Measurements from ENCODE around the gene ULK4.
A peak's percentile ranks its signal among the peaks of the same experiment; 100 is the strongest.

The ULK4 gene

GRCh38 chr3:41204369-41204768, 757.5 kb downstream of the ULK4 start:
- no peak for DNase-seq

DNA sequence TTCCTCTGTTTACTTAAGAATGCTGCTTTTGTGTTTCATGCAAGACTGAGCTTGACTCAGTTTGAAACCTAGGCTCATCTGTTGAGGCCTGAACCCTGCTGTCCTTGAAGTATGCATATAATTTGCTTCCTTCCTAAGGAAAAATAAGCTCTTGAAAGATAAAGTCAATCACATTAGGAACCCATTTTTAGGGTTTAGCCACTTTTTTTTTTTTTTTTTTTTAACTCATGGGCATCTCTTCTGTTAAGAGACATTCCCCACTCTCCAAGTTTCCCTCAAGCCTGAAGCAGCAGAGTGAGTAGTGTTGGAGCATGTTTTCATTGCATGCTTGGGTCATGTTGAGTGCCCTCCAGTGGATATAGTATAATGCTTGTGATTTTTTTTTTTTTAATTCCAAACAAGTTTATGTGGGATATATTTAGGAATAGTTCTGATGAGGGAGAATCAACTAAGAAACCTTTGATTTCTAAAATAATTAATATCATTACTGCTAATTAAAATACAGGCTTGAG, 759.0 kb downstream of the ULK4 start:
- DNase-seq: no peak

DNA sequence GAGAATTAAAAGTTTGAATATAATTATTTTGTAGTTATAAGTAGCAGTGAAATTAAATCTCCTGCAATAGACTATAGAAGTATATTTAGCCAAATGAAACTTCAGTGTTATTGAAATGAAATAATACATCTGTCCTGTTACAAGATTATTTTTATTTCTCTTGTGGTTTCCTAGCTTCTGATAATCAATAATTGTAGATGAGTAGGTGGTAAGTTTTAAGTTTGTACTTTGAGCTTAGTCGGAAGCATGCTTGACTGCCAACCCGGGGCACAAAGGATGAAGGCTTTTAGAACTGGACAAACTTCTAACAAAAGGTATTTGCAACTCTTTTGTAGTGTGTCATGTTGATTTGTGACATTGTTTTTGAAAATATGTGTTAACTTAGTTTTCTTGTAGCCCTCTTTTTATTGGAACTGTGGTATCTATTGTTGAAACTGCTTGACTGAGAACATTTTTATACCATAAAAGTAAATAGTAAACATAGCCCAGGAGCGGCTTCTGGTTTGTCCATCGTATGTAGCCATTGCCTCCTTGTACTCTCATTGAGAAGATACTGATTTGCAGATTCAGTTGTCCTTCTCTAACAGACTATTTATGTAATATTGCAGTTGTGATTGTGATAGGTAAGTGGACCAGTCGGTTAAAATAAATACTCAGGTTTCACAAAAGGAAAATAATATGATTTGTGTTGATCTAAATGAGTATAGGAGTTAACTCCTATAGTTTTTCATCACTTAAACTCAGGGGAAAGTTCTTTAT, 759.6 kb downstream of the ULK4 start:
- DNase-seq: no peak

DNA sequence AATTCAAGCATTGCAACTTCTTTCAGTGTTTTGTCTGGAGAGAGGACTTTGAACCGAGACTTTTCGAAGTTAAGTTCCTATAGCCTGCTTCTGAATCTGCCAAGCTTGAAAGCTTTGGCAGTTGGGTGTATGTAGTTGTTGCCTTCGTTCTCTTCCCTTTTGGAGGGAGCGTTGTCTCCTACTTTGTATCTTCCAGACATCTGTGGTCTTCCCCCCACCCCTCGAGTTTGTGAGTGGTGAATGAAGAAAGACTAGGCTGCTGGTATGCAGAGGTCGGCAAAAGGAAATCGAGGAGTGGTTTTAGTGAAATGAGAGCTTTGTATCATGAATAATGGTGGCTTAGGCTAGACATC, 761.3 kb downstream of the ULK4 start:
- no peak for DNase-seq

GRCh38 chr3:41199866-41200668, 761.8 kb downstream of the ULK4 start:
- DNase-seq: peak; percentile 37

DNA sequence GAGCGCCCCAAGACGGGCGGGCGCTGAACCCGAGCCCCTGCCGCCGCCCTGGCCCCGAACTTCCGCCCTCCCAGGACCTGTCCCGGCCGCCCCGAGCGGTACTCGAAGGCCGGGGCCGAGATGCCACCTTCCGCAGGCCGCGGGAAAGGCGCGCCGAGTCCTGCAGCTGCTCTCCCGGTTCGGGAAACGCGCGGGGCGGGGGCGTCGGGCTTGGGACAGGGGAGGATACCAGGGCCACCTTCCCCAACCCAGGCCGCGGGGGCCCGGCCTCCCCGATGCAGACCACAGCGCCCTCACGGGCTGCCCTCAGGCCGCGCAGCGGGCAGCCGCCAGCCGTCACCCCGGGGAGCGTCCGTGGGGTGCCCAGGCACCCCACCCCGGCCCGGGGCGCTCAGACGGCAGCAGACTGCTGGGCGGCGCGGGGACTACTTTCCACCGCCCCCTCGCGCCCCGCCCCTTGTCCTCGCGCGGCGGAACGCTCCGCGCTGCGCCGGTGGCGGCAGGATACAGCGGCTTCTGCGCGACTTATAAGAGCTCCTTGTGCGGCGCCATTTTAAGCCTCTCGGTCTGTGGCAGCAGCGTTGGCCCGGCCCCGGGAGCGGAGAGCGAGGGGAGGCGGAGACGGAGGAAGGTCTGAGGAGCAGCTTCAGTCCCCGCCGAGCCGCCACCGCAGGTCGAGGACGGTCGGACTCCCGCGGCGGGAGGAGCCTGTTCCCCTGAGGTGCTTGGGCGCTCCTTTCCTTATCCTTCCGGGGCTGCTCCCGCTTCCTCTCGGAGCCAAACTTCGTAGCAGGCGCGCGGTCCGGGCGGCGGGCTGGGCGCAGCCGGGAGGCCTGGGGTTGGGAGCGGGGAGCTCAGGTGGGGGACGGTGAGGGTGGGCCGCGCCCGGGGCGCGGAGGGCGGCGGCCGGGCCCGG, 762.7 kb downstream of the ULK4 start, which contains the start of gene CTNNB1:
Gene CTNNB1 (plus strand): TSS at position 556 of the 916 bp plus-strand sequence. CDS start 24,564 bp downstream, outside the sequence.
- peak; percentile 92 for DNase-seq

GRCh38 chr3:41198526-41198925, 763.4 kb downstream of the ULK4 start:
- peak; percentile 23 for DNase-seq

DNA sequence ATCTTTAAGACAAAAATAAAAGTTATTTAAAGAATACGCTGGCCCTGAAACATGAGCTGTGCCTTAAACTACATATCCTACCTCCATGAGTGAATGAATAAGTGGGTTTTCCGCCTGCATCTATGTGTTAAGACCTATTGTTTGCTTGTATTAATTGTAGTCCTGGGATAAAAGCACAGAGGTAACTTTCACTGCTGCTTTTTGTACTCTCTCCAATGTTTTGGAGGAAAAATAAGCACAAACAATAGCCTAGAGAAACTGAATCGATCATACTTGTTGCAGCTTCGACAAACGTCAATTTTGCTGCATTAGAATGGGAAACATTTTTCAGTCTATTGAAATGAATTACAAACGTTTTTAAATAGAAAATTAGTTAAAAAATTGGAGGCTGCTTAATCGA, 763.9 kb downstream of the ULK4 start:
- no peak for DNase-seq
